A673 (cell line): Measurements from ENCODE around the gene NCCRP1. TPM values are rescaled to one million over a fixed set of nuclear protein-coding genes. Genes with fewer than 3 reads are reported as not detected.
"Not testable (repeated sequence)": the region's sequence is repeated elsewhere in the genome, so short reads cannot be mapped to it uniquely, and the experiment has no call there.

ENCODE experiments used
- BruUV-seq: library from RNA; stranded (reverse); fragments of 400-500 nt; replicated peaks from 2 replicates; lab custom pipeline; 2021; lab: Mats Ljungman, UMichigan
- CTCF ChIA-PET: fragments of 300-600 bp; sonication (Branson Sonifier 250); formaldehyde crosslinking; loops from one replicate; lab custom pipeline; 2022; ENCODE audit warnings: antibody characterized with exemption; lab: Charles Lee
- POLR2A ChIA-PET: fragments of 300-600 bp; sonication (Branson Sonifier 250); formaldehyde crosslinking; loops from one replicate; lab custom pipeline; 2022; ENCODE audit warnings: antibody characterized with exemption; ENCODE audit not compliant: low non-redundant PET; lab: Charles Lee
- DNase-seq: peaks from one replicate; pipeline ENCODE4 v3.0.0-alpha.2; 2015; ENCODE audit warnings: low spot score
- H3K27ac ChIP-seq: fragments of 200-600 bp; sonication (generic); 2 replicates; pipeline ENCODE4 v1.5.1; 2016; ENCODE audit warnings: mixed run types, low read depth, mild to moderate bottlenecking, mixed read lengths, antibody characterized with exemption, low read length; ENCODE audit not compliant: poor library complexity, severe bottlenecking
- H3K27me3 ChIP-seq: fragments of 200-600 bp; sonication (generic); replicated peaks from 2 replicates; pipeline ENCODE4 v1.6.1; 2017; ENCODE audit warnings: mixed run types, low read depth, mild to moderate bottlenecking, mixed read lengths, antibody characterized with exemption, low read length; ENCODE audit not compliant: insufficient read depth, poor library complexity
- H3K36me3 ChIP-seq: fragments of 200-600 bp; sonication (generic); 2 replicates; pipeline ENCODE4 v1.6.1; 2016; ENCODE audit warnings: mixed run types, mild to moderate bottlenecking, mixed read lengths, antibody characterized with exemption, low read length; ENCODE audit not compliant: insufficient read depth, poor library complexity, severe bottlenecking
- H3K4me1 ChIP-seq: fragments of 200-600 bp; sonication (generic); 2 replicates; pipeline ENCODE4 v1.6.1; 2017; ENCODE audit warnings: mixed run types, mild to moderate bottlenecking, mixed read lengths, antibody characterized with exemption, low read length; ENCODE audit not compliant: insufficient read depth, poor library complexity, severe bottlenecking
- H3K4me3 ChIP-seq: fragments of 200-600 bp; sonication (generic); 2 replicates; pipeline ENCODE4 v1.5.1; 2016; ENCODE audit warnings: low read depth, mixed run types, mild to moderate bottlenecking, mixed read lengths, low read length; ENCODE audit not compliant: poor library complexity, severe bottlenecking
- H3K9me3 ChIP-seq: fragments of 200-600 bp; sonication (generic); 2 replicates; pipeline ENCODE4 v1.6.1; 2016; ENCODE audit warnings: mixed run types, low read depth, mild to moderate bottlenecking, mixed read lengths, antibody characterized with exemption, low read length; ENCODE audit not compliant: poor library complexity, severe bottlenecking
- CTCF ChIP-seq: fragments of 300-800, 200-600 bp; sonication (generic); conservative IDR thresholded peaks from 2 replicates; pipeline ENCODE4 v1.5.1; 2017; ENCODE audit warnings: low read depth, mild to moderate bottlenecking, antibody characterized with exemption, low read length, moderate library complexity, mixed read lengths
- EZH2 ChIP-seq: fragments of 200-600 bp; sonication (generic); IDR thresholded peaks from 2 replicates; pipeline ENCODE4 v1.6.1; 2017; ENCODE audit warnings: borderline replicate concordance, low read depth, mild to moderate bottlenecking, mixed read lengths, antibody characterized with exemption, low read length; ENCODE audit not compliant: poor library complexity, severe bottlenecking
- intact Hi-C: fragments of 100-400 bp; cut with micrococcal nuclease; formaldehyde crosslinking; loops from one replicate; pipeline ENCODE4 v1.10.0; 2022; ENCODE audit not compliant: unreplicated experiment
- total RNA-seq: library from RNA; stranded (reverse); gene quantifications from 2 replicates; pipeline ENCODE4 v1.2.3, GENCODE V29; 2021

NCCRP1 gene
- total RNA-seq, 1 experiment from 2014 or later = not detected

- DNase-seq = no peak
- TF ChIP-seq EZH2 = no peak
- no peak for TF ChIP-seq CTCF
- ChIA-PET CTCF (no interaction called here), POLR2A (no interaction called here)
- no peak overlapping the region for H3K4me3 ChIP-seq
- H3K36me3 ChIP-seq = no peaks in the 10 kb centered on the region
- no peaks in the 10 kb centered on the region for H3K4me1 ChIP-seq
- no peak overlapping the region for H3K27ac ChIP-seq
- BruUV-seq = no TSS peak
- intact Hi-C loops = no loop called here
- no peaks in the 10 kb centered on the region for H3K27me3 ChIP-seq
- no peaks in the 10 kb centered on the region for H3K9me3 ChIP-seq
Measured at GRCh38 chr19:39238944-39239343, 42.2 kb downstream of the NCCRP1 start.

- TF ChIP-seq CTCF = no peak
- TF ChIP-seq EZH2 = no peak
- POLR2A ChIA-PET = no interaction called here
- Histone ChIP-seq H3K27me3 (no peaks in the 10 kb centered on the region), H3K9me3 (no peaks in the 10 kb centered on the region), H3K36me3 (no peaks in the 10 kb centered on the region), H3K27ac (no peak overlapping the region), H3K4me1 (no peaks in the 10 kb centered on the region), H3K4me3 (no peak overlapping the region)
- DNase-seq = no peak
- intact Hi-C loops = no loop called here
- CTCF ChIA-PET = no interaction called here
- BruUV-seq = no TSS peak
Measured at GRCh38 chr19:39240421-39240820, 43.7 kb downstream of the NCCRP1 start.

- CTCF ChIA-PET, DNase-seq: not testable (repeated sequence)
- peaks cover 20% of the 10 kb centered on the region for H3K27me3 ChIP-seq
Measured at GRCh38 chr19:39243741-39244140, 47.0 kb downstream of the NCCRP1 start.

GRCh38 chr19:39244410-39245100 is 47.8 kb downstream of the NCCRP1 start, which contains the start of gene IFNL3:
Gene IFNL3 (minus strand): TSS chr19:39245006. CDS start chr19:39244967, 39 bp downstream.
- H3K27ac ChIP-seq, intact Hi-C loops, H3K4me3 ChIP-seq, BruUV-seq, H3K9me3 ChIP-seq, H3K4me1 ChIP-seq, POLR2A ChIA-PET, DNase-seq, H3K36me3 ChIP-seq: not testable (repeated sequence)
- peaks cover 27% of the 10 kb centered on the region for H3K27me3 ChIP-seq
- CTCF ChIA-PET = interaction anchor here (0.6 kb wide), 1 partner anchor 162 kb away, joined by 6 read pairs; no protein-coding TSS in a partner anchor

More at GRCh38 chr19:39243741-39244140, 47.0 kb downstream of the NCCRP1 start:
- BruUV-seq, H3K36me3 ChIP-seq, H3K27ac ChIP-seq, H3K4me1 ChIP-seq, intact Hi-C loops, H3K4me3 ChIP-seq, POLR2A ChIA-PET, H3K9me3 ChIP-seq: not testable (repeated sequence)

GRCh38 chr19:39245166-39245565 is 48.4 kb downstream of the NCCRP1 start:
- POLR2A ChIA-PET, BruUV-seq, H3K4me1 ChIP-seq, H3K9me3 ChIP-seq, intact Hi-C loops, H3K27ac ChIP-seq, DNase-seq, H3K4me3 ChIP-seq, H3K36me3 ChIP-seq: not testable (repeated sequence)
- CTCF ChIA-PET = interaction anchor here (0.6 kb wide), 1 partner anchor 162 kb away, joined by 6 read pairs; no protein-coding TSS in a partner anchor
- H3K27me3 ChIP-seq = peaks cover 33% of the 10 kb centered on the region
